OCI-LY1 (cell line): Measurements from ENCODE around the gene SPOCD1.

Experiments
- CTCF ChIP-seq: fragments of 200-600 bp; sonication (generic), shearing (Covaris generic); IDR thresholded peaks from 2 replicates; pipeline ENCODE4 v1.5.1; 2017; ENCODE audit warnings: mild to moderate bottlenecking, antibody characterized with exemption, low read length, moderate library complexity, mixed read lengths
- EZH2 ChIP-seq: fragments of 200-600 bp; sonication (generic), shearing (Covaris generic); IDR thresholded peaks from 2 replicates; pipeline ENCODE4 v1.8.0; 2017; ENCODE audit warnings: borderline replicate concordance, mixed run types, mild to moderate bottlenecking, antibody characterized with exemption, low read length, moderate library complexity, mixed read lengths

DNA sequence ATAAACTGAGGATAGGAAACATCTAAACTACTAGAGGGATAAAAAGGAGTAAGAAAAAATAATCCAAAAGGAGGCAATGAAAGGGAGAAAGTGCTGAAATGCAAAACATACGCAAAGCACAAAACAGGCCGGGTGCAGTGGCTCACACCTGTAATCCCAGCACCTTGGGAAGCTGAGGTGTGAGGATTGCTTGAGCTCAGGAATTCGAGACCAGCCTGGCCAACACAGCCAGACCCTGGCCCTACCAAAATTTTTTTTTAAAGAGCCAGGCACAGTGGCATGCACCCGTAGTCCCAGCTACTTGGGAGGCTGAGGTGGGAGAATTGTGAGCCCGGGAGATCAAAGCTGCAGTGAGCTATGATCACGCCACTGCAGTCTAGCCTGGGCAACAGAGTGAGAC is 10.5 kb downstream of the SPOCD1 start:
- TF ChIP-seq CTCF = no peak
- TF ChIP-seq EZH2 = no peak
